HG02642 (cell line): ENCODE results near the gene ARIH1.
"Not testable (repeated sequence)": the region's sequence is repeated elsewhere in the genome, so short reads cannot be mapped to it uniquely, and the experiment has no call there.

Source experiments
- ATAC-seq: cut with Tn5 transposase; IDR thresholded peaks from one replicate; pipeline ENCODE4 v1.9.1; 2021; ENCODE audit warnings: mild to moderate bottlenecking; ENCODE audit not compliant: unreplicated experiment, poor library complexity

The ARIH1 gene

DNA sequence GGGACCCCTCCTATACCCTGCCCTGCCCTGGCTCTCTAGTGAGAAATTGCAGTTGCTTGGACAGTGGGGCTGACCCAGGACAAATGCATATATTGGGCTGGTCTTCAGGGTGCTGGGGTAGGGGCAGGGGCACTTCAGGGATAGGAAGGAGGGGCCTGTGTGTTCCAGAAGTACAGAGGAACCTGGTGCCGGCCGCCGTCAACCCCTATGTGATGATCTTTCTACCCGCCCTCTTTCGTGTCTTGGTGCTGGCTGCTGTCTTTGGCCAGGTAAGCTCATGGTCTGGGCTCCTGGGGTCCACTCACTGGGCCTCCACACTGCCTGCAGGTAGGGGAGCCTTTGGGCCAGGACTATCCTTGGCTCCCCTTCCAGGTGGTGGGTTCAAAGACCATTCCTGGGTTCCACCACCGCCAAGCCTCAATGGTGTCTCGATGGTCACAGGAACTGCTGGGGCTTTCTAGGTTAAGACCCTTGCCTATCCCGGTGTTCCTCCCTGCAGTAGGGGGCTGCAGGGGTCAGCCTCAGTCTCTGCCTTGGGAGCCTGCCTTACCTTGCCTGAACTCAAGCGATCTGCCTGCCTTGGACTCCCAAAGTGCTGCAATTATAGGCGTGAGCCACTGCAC is 174.6 kb downstream of the ARIH1 start:
- not testable (repeated sequence) for ATAC-seq
